ENCODE measurements around the gene BSDC1. TPM values are rescaled to one million over a fixed set of nuclear protein-coding genes. Genes with fewer than 3 reads are reported as not detected.
"Not testable (repeated sequence)": the region's sequence is repeated elsewhere in the genome, so short reads cannot be mapped to it uniquely, and the experiment has no call there.

BSDC1 gene
- total RNA-seq, 4 donors from 2014 or later: 57.3 to 67.9 (median 63.4) TPM

DNA sequence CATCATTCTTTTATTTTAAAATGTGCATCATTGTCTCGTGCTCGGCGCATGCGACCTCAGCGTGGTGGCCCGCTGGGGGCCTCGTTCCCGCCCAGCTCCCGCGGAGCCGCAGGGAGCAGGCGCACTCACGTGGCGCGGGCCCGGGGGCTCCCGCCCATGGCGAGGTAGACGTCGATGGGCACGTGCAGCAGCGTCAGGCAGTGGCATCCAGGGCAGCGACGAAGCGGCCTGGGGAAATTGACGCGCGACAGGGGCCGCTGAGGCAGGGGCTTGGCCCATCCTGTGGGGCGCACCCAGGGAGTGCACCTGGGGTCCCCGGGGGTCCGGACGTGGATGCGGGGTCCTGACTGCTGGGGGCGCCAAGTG, 33.0 kb downstream of the BSDC1 start:
- peak overlapping the region in 2 of 4 donors; percentile 44 to 64 for H3K27ac ChIP-seq (replicated peaks in 1 of 4)
- TF ChIP-seq POLR2A (IDR thresholded peaks at IDR 0.05; ENCODE audit: low read depth) (no peak), EP300 (IDR thresholded peaks at IDR 0.05) (no peak), POLR2AphosphoS5 (IDR thresholded peaks at IDR 0.05) (no peak)
- TF ChIP-seq, protein P1, sequence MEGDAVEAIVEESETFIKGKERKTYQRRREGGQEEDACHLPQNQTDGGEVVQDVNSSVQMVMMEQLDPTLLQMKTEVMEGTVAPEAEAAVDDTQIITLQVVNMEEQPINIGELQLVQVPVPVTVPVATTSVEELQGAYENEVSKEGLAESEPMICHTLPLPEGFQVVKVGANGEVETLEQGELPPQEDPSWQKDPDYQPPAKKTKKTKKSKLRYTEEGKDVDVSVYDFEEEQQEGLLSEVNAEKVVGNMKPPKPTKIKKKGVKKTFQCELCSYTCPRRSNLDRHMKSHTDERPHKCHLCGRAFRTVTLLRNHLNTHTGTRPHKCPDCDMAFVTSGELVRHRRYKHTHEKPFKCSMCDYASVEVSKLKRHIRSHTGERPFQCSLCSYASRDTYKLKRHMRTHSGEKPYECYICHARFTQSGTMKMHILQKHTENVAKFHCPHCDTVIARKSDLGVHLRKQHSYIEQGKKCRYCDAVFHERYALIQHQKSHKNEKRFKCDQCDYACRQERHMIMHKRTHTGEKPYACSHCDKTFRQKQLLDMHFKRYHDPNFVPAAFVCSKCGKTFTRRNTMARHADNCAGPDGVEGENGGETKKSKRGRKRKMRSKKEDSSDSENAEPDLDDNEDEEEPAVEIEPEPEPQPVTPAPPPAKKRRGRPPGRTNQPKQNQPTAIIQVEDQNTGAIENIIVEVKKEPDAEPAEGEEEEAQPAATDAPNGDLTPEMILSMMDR (IDR thresholded peaks at IDR 0.05): no peak
- WGBS: 88% methylated on average over 8 of the region's 35 CpGs
- intact Hi-C loops (cut with DNase I): no loop called here
- peaks cover 10 to 32% (median 26%) of the 10 kb centered on the region in 4 donors for H3K36me3 ChIP-seq
- no peaks in the 10 kb centered on the region for H3K27me3 ChIP-seq
- no peaks in the 10 kb centered on the region for H3K9me3 ChIP-seq
- peak overlapping the region; percentile 50 to 60 (median 54) for H3K4me3 ChIP-seq
- H3K4me1 ChIP-seq: peaks cover 13 to 21% (median 19%) of the 10 kb centered on the region in 4 donors
- DNase-seq (ENCODE audit: extremely low spot score): no peak

DNA sequence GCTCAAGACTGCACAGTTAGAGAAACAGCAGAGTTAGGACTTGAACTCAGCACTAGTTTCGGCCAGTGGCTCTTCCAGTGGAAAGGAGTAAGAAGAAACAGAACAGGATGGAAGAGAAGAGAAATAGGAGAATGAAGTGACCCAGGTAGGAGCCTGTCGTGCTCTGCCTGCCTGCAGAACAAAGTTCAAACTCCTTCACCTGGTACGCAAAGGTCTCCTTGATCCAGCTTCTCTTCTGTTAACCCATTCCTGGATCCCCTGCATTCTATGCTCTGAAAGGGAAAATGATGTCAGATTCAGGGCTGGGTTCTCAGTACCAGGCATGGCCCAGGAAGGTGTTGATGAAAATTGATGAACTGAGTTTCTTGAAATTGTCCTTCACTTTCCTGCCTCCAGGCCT, 35.8 kb downstream of the BSDC1 start:
- Histone ChIP-seq H3K27ac (replicated peaks in 1 of 4) (no peak overlapping the region), H3K4me1 (peaks cover 16 to 34% (median 31%) of the 10 kb centered on the region in 4 donors), H3K27me3 (no peaks in the 10 kb centered on the region), H3K9me3 (no peaks in the 10 kb centered on the region), H3K4me3 (no peak overlapping the region), H3K36me3 (peaks cover 0 to 15% (median 3%) of the 10 kb centered on the region in 4 donors)
- no peak for TF ChIP-seq EP300 (IDR thresholded peaks at IDR 0.05)
- TF ChIP-seq POLR2A (IDR thresholded peaks at IDR 0.05; ENCODE audit: low read depth): no peak
- no peak for TF ChIP-seq POLR2AphosphoS5 (IDR thresholded peaks at IDR 0.05)
- TF ChIP-seq, protein P1 (IDR thresholded peaks at IDR 0.05): no peak
- 89% methylated on average over 3 of the region's 3 CpGs for WGBS
- no peak for DNase-seq (ENCODE audit: extremely low spot score)
- intact Hi-C loops (cut with DNase I): no loop called here

DNA sequence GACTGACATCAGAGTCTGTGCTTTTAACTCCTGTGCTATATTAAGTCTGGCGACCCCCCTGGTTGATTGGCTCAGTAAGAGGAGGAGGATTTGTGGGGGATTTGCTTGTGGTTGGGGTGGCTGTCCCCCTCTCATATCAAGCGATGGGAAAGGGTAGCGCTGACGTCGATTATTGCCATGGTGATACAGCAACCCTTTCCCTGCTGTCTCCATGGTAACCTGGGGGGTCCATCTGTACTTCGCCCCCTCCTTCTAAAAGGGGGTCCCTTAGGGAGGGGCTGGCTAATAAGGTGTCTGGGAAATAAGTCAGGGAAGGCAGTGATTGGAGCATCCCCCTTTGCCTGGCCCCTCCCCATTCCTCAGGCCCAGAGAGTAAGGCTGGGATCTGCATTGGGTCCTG, 36.6 kb downstream of the BSDC1 start:
- DNase-seq (ENCODE audit: extremely low spot score): no peak
- Histone ChIP-seq H3K27me3 (no peaks in the 10 kb centered on the region), H3K4me1 (peaks cover 24 to 39% (median 35%) of the 10 kb centered on the region in 4 donors), H3K4me3 (no peak overlapping the region), H3K9me3 (no peaks in the 10 kb centered on the region), H3K36me3 (peaks cover 0 to 9% (median 0%) of the 10 kb centered on the region in 4 donors), H3K27ac (replicated peaks in 1 of 4) (no peak overlapping the region)
- 69% methylated on average over 6 of the region's 6 CpGs for WGBS
- intact Hi-C loops (cut with DNase I): no loop called here
- TF ChIP-seq, protein P1 (IDR thresholded peaks at IDR 0.05): no peak
- TF ChIP-seq POLR2A (IDR thresholded peaks at IDR 0.05; ENCODE audit: low read depth) (no peak), EP300 (IDR thresholded peaks at IDR 0.05) (no peak), POLR2AphosphoS5 (IDR thresholded peaks at IDR 0.05) (no peak)

DNA sequence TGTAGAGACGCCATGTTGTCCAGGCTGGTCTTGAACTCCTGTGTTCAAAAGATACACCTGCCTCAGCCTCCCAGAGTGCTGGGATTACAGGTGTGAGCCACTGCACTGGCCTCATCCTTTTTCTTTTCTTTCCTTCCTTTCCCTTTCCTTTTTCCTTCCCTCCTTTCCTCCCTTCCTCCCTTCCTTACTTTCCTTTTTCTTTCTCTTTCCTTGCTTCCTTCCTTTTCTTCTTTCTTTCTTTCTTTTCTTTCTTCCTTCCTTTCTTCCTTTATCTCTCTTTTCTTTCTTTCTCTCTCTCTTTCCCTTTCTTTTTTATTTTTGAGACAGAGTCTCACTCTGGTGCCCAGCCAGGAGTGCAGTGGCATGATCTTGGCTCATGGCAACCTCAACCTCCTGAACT, 37.8 kb downstream of the BSDC1 start:
- no peak for DNase-seq (ENCODE audit: extremely low spot score)
- no peak for TF ChIP-seq POLR2A (IDR thresholded peaks at IDR 0.05; ENCODE audit: low read depth)
- TF ChIP-seq EP300 (IDR thresholded peaks at IDR 0.05): no peak
- TF ChIP-seq, protein P1 (IDR thresholded peaks at IDR 0.05): no peak
- no peak for TF ChIP-seq POLR2AphosphoS5 (IDR thresholded peaks at IDR 0.05)
- WGBS: 100% methylated on average over 1 of the region's 1 CpG
- no peaks in the 10 kb centered on the region for H3K9me3 ChIP-seq
- peaks cover 23 to 35% (median 34%) of the 10 kb centered on the region in 4 donors for H3K4me1 ChIP-seq
- peaks cover 0 to 9% (median 0%) of the 10 kb centered on the region in 4 donors for H3K36me3 ChIP-seq
- H3K27ac ChIP-seq (replicated peaks in 1 of 4): no peak overlapping the region
- no peak overlapping the region for H3K4me3 ChIP-seq
- intact Hi-C loops (cut with DNase I): no loop called here
- no peaks in the 10 kb centered on the region for H3K27me3 ChIP-seq

DNA sequence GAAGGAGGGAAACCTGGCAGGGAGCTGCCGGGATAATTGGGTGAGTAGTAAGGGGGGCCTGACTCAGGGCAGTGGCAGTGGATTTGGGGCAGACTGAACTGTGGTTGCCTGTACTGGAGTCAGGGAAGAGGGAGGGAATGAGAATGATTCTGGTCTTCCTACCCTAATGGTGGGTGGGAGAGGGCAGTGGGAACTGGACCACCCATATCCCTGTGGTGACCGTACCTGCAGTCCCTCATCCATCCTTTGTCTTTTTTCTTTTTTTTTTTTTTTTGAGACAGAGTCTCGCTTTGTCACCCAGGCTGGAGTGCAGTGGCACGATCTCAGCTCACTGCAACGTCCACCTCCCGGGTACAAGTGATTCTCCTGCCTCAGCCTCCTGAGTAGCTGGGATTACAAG, 38.5 kb downstream of the BSDC1 start:
- peaks cover 22 to 36% (median 34%) of the 10 kb centered on the region in 4 donors for H3K4me1 ChIP-seq
- H3K27ac ChIP-seq (replicated peaks in 1 of 4); intact Hi-C loops (cut with DNase I): not testable (repeated sequence)

More for the DNA sequence above, 38.5 kb downstream of the BSDC1 start:
- not testable (repeated sequence) for H3K27me3 ChIP-seq; H3K9me3 ChIP-seq; H3K36me3 ChIP-seq; DNase-seq (ENCODE audit: extremely low spot score); H3K4me3 ChIP-seq
- WGBS: 93% methylated on average over 6 of the region's 6 CpGs
